H1 (cell line): ENCODE data around the gene TSR1. TPM values are rescaled to one million over a fixed set of nuclear protein-coding genes. Genes with fewer than 3 reads are reported as not detected.

Experiments
- CTCF ChIA-PET: fragments of 300-600 bp; sonication (Branson Sonifier 250); formaldehyde crosslinking; loops from one replicate; lab custom pipeline; 2021; ENCODE audit not compliant: partially characterized antibody; lab: Charles Lee
- POLR2A ChIA-PET: fragments of 300-600 bp; sonication (Branson Sonifier 250); formaldehyde crosslinking; loops from one replicate; lab custom pipeline; 2021; ENCODE audit warnings: inconsistent platforms; ENCODE audit not compliant: partially characterized antibody; lab: Charles Lee
- DNase-seq, 2 experiments: peaks; one replicate each; pipeline versions ENCODE4 v3.0.0 to v3.0.0-alpha.2; 2010 to 2022; ENCODE audit warnings: low spot score in 2 of 2, low read depth in 1 of 2, mixed read lengths in 1 of 2
- FAIRE-seq: peaks from 2 replicates; lab custom pipeline; 2011; peaks lifted over from hg19 to GRCh38; lab: Jason Lieb, UNC
- H2AFZ ChIP-seq: 2 replicates; pipeline ENCODE4 v1.8.1; 2012; ENCODE audit warnings: low read length, inconsistent platforms
- H2AK5ac ChIP-seq: 2 replicates; pipeline ENCODE4 v1.6.1; 2013; ENCODE audit warnings: low read depth, low read length
- H2BK120ac ChIP-seq: replicated peaks from 2 replicates; pipeline ENCODE3; 2013; ENCODE audit warnings: low read depth, low read length, inconsistent platforms
- H2BK12ac ChIP-seq: 2 replicates; pipeline ENCODE4 v1.6.1; 2013; ENCODE audit warnings: low read depth, low read length
- H2BK15ac ChIP-seq: 2 replicates; pipeline ENCODE4 v1.6.1; 2013; ENCODE audit warnings: low read length
- H2BK20ac ChIP-seq: 2 replicates; pipeline ENCODE4 v1.6.1; 2013; ENCODE audit warnings: low read length
- H2BK5ac ChIP-seq: 2 replicates; pipeline ENCODE4 v1.6.1; 2013; ENCODE audit warnings: low read depth, low read length
- H3K14ac ChIP-seq: 2 replicates; pipeline ENCODE4 v1.6.1; 2013; ENCODE audit warnings: inconsistent platforms; ENCODE audit not compliant: insufficient read length
- H3K18ac ChIP-seq: 2 replicates; pipeline ENCODE4 v1.6.1; 2013; ENCODE audit warnings: low read length; ENCODE audit errors: extremely low read depth
- H3K23ac ChIP-seq: 2 replicates; pipeline ENCODE4 v1.6.1; 2013; ENCODE audit warnings: inconsistent platforms; ENCODE audit not compliant: insufficient read length
- H3K23me2 ChIP-seq: 2 replicates; pipeline ENCODE4 v1.6.1; 2013; ENCODE audit warnings: low read depth, low read length
- H3K27ac ChIP-seq: 2 replicates; pipeline ENCODE4 v1.6.1; 2011; ENCODE audit warnings: low read depth, low read length, inconsistent platforms
- H3K27me3 ChIP-seq, 4 experiments: replicated peaks in 1 of 4; 1 replicate in 1 of 4; 2 replicates in 3 of 4; pipeline versions ENCODE4 v1.6.1 to v1.8.1; 2011 to 2013; ENCODE audit warnings: low read length in 3 of 4, mild to moderate bottlenecking in 3 of 4, inconsistent platforms in 2 of 4, mixed read lengths in 2 of 4, moderate library complexity in 1 of 4; ENCODE audit not compliant: control insufficient read depth in 3 of 4, insufficient read depth in 3 of 4; ENCODE audit errors: extremely low read depth in 1 of 4
- H3K36me3 ChIP-seq, 4 experiments: 2 replicates each; pipeline versions ENCODE4 v1.6.1 to v1.8.1; 2011 to 2013; ENCODE audit warnings: mild to moderate bottlenecking in 4 of 4, low read length in 3 of 4, moderate library complexity in 2 of 4, control low read depth in 1 of 4, inconsistent platforms in 1 of 4; ENCODE audit not compliant: insufficient read depth in 4 of 4, control insufficient read depth in 2 of 4
- H3K4ac ChIP-seq: replicated peaks from 2 replicates; pipeline ENCODE3; 2013; ENCODE audit warnings: low read length, low read depth, mixed read lengths, inconsistent platforms; ENCODE audit not compliant: insufficient read length
- H3K4me1 ChIP-seq, 4 experiments: replicated peaks in 1 of 4; 1 replicate in 1 of 4; 2 replicates in 3 of 4; pipeline versions ENCODE4 v1.6.1 to v1.8.1; 2011 to 2013; ENCODE audit warnings: low read length in 3 of 4, inconsistent platforms in 2 of 4, mixed read lengths in 1 of 4; ENCODE audit not compliant: insufficient read depth in 4 of 4, control insufficient read depth in 3 of 4
- H3K4me2 ChIP-seq, 2 experiments: 2 replicates each; pipeline versions ENCODE4 v1.6.1 to v1.8.1; 2011 to 2013; ENCODE audit warnings: low read depth in 2 of 2, low read length in 2 of 2, control low read depth in 1 of 2, inconsistent platforms in 1 of 2, mild to moderate bottlenecking in 1 of 2; ENCODE audit not compliant: insufficient read depth in 1 of 2
- H3K4me3 ChIP-seq, 4 experiments: fragments of 200-600, 300-600 bp in 1 of 4; sonication (generic), shearing (Covaris generic), sonication (Bioruptor Twin) in 1 of 4; 2 replicates each; pipeline versions ENCODE4 v1.5.1 to v1.8.1; 2011 to 2016; ENCODE audit warnings: low read length in 4 of 4, low read depth in 3 of 4, control low read depth in 2 of 4, inconsistent platforms in 2 of 4, mild to moderate bottlenecking in 2 of 4, mixed read lengths in 1 of 4, moderate library complexity in 1 of 4; ENCODE audit not compliant: insufficient read depth in 2 of 4; ENCODE audit errors: extremely low read depth in 1 of 4
- H3K56ac ChIP-seq: replicated peaks from 2 replicates; pipeline ENCODE3; 2013; ENCODE audit warnings: low read depth, mild to moderate bottlenecking, mixed read lengths, low read length, inconsistent platforms; ENCODE audit not compliant: insufficient read length
- H3K79me1 ChIP-seq: 2 replicates; pipeline ENCODE4 v1.6.1; 2013; ENCODE audit warnings: low read depth, low read length, control low read depth
- H3K79me2 ChIP-seq, 2 experiments: 2 replicates each; pipeline versions ENCODE4 v1.6.1 to v1.8.1; 2012 to 2013; ENCODE audit warnings: low read length in 2 of 2, mild to moderate bottlenecking in 2 of 2, inconsistent platforms in 1 of 2; ENCODE audit not compliant: insufficient read depth in 2 of 2, control insufficient read depth in 1 of 2
- H3K9ac ChIP-seq, 4 experiments: replicated peaks in 1 of 4; 1 replicate in 1 of 4; 2 replicates in 3 of 4; pipeline versions ENCODE4 v1.6.1 to v1.8.1; 2011 to 2013; ENCODE audit warnings: low read depth in 3 of 4, low read length in 3 of 4, control low read depth in 2 of 4, mild to moderate bottlenecking in 2 of 4, moderate library complexity in 2 of 4, inconsistent platforms in 1 of 4; ENCODE audit errors: extremely low read depth in 1 of 4
- H3K9me3 ChIP-seq, 2 experiments: 2 replicates each; pipeline versions ENCODE4 v1.6.1 to v1.8.1; 2012 to 2013; ENCODE audit warnings: mild to moderate bottlenecking in 2 of 2, moderate library complexity in 2 of 2, control low read depth in 1 of 2, inconsistent platforms in 1 of 2, low read depth in 1 of 2, low read length in 1 of 2, mixed read lengths in 1 of 2; ENCODE audit not compliant: insufficient read depth in 2 of 2
- H4K20me1 ChIP-seq, 2 experiments: replicated peaks in 1 of 2; 2 replicates each; pipeline versions ENCODE3 to v1.8.1; 2011 to 2013; ENCODE audit warnings: inconsistent platforms in 2 of 2, low read length in 2 of 2, mild to moderate bottlenecking in 1 of 2; ENCODE audit not compliant: insufficient read depth in 2 of 2, control insufficient read depth in 1 of 2
- H4K5ac ChIP-seq: 2 replicates; pipeline ENCODE4 v1.6.1; 2013; ENCODE audit warnings: low read length, low read depth, mixed read lengths, inconsistent platforms; ENCODE audit not compliant: insufficient read length
- H4K8ac ChIP-seq: 2 replicates; pipeline ENCODE4 v1.8.0; 2013; ENCODE audit warnings: mild to moderate bottlenecking, moderate library complexity, low read length, inconsistent platforms; ENCODE audit not compliant: insufficient read depth; ENCODE audit errors: extremely low read depth
- H4K91ac ChIP-seq: replicated peaks from 2 replicates; pipeline ENCODE3; 2013; ENCODE audit warnings: low read length, mixed read lengths, inconsistent platforms; ENCODE audit not compliant: insufficient read length
- ASH2L ChIP-seq: fragments of 200-600, 300-600 bp; sonication (generic); IDR thresholded peaks from one replicate; pipeline ENCODE4 v1.7.1; 2017; ENCODE audit warnings: low read length
- EGR1 ChIP-seq: IDR thresholded peaks from 2 replicates; pipeline ENCODE4 v1.6.1; 2011; ENCODE audit warnings: low read depth, low read length, borderline replicate concordance
- KDM5A ChIP-seq: fragments of 200-600 bp; IDR thresholded peaks from 2 replicates; pipeline ENCODE4 v1.7.1; 2012; ENCODE audit warnings: mild to moderate bottlenecking, low read length, inconsistent platforms, mixed read lengths
- SP1 ChIP-seq: IDR thresholded peaks from 2 replicates; pipeline ENCODE4 v1.6.1; 2011; ENCODE audit warnings: low read depth, low read length
- TAF1 ChIP-seq: IDR thresholded peaks from 2 replicates; pipeline ENCODE4 v1.6.1; 2011; ENCODE audit warnings: mild to moderate bottlenecking, low read depth, low read length
- WGBS, 2 experiments: shearing (Covaris generic) in 1 of 2; methylation state at CpG; one replicate each; pipeline versions ENCODE4 v1.1.6 to v1.1.7; 2013 to 2015; ENCODE audit warnings: low lambda C conversion rate in 2 of 2, mixed read lengths in 2 of 2, inconsistent platforms in 1 of 2, low coverage in 1 of 2, missing lambda C conversion rate in 1 of 2; ENCODE audit not compliant: insufficient replicate concordance in 2 of 2, insufficient coverage in 1 of 2, insufficient read length in 1 of 2; ENCODE audit errors: extremely low coverage in 1 of 2, missing lambda C conversion rate in 1 of 2; 5-methylcytosine and 5-hydroxymethylcytosine counted together
- polyA plus RNA-seq, 7 experiments: library from polyadenylated mRNA; depleted of rRNA in 3 of 7; stranded (reverse) in 5 of 7; unstranded in 2 of 7; fragments of >200 nt in 5 of 7; fragments of 200-250 nt in 2 of 7; gene quantifications; 1 replicate in 5 of 7; 2 replicates in 1 of 7; 4 replicates in 1 of 7; pipeline versions ENCODE4 v1.2.1 to v1.2.3, GENCODE V29; 2011 to 2013; ENCODE audit warnings: missing spikeins in 2 of 7, mixed read lengths in 2 of 7
- total RNA-seq: library from RNA; stranded (reverse); fragmentation: NEBNext Ultra II Directional; extraction: Animal tissue kit (Norgen Biotek cat#: 25700); gene quantifications from 2 replicates; pipeline ENCODE4 v1.2.1, GENCODE V29; 2021

TSR1 gene
- total and polyA plus RNA-seq, 2 of the 8 experiments (the other 6 are each of a cell fraction or from before 2014, with no cell fraction given) = 14.5 to 69.7 TPM

GRCh38 chr17:2297023-2297422 lies 39.2 kb downstream of the TSR1 start:
- H3K4ac ChIP-seq = no peak overlapping the region
- H3K9ac ChIP-seq = no peak overlapping the region
- 95% methylated on average over 5 of the region's 5 CpGs; no CpG with 5 or more reads in 1 of the 2 experiments for WGBS, 2 experiments
- no peak overlapping the region for H2BK120ac ChIP-seq
- H2BK12ac ChIP-seq = no peak overlapping the region
- no peak overlapping the region for H3K18ac ChIP-seq
- no peaks in the 10 kb centered on the region for H3K4me1 ChIP-seq
- no peak overlapping the region for H2BK20ac ChIP-seq
- H3K56ac ChIP-seq = no peak overlapping the region
- no peak overlapping the region for H2AFZ ChIP-seq
- no peak overlapping the region for H3K27ac ChIP-seq
- peaks cover 6% of the 10 kb centered on the region; the same call in 1 of the 2 replicates for H3K79me1 ChIP-seq
- H4K8ac ChIP-seq = no peak overlapping the region
- H4K5ac ChIP-seq = no peak overlapping the region
- no peak overlapping the region for H2AK5ac ChIP-seq
- H3K4me3 ChIP-seq = no peak overlapping the region
- no peak overlapping the region for H2BK15ac ChIP-seq
- no peak overlapping the region for H2BK5ac ChIP-seq
- ChIA-PET POLR2A (no interaction called here), CTCF (interaction anchor here (1.3 kb wide), 1 partner anchor 14 kb away, joined by 5 read pairs; no protein-coding TSS in a partner anchor)
- H3K27me3 ChIP-seq = no peaks in the 10 kb centered on the region
- H3K9me3 ChIP-seq = no peaks in the 10 kb centered on the region
- peaks cover 2% of the 10 kb centered on the region; the same call in 1 of the 2 replicates for H3K23me2 ChIP-seq
- H4K20me1 ChIP-seq = peaks cover 8 to 11% of the 10 kb centered on the region in 2 experiments
- peaks cover 11 to 44% (median 24%) of the 10 kb centered on the region in 4 experiments; a peak in 7 of 8 replicates for H3K36me3 ChIP-seq
- no peak overlapping the region for H3K23ac ChIP-seq
- no peak overlapping the region for H3K14ac ChIP-seq
- no peak overlapping the region for H3K4me2 ChIP-seq
- FAIRE-seq (no peak), DNase-seq (no peak)
- peaks cover 0 to 14% of the 10 kb centered on the region in 2 experiments; a peak in 3 of 4 replicates for H3K79me2 ChIP-seq
- no peak overlapping the region for H4K91ac ChIP-seq
- TF ChIP-seq EGR1 = no peak
- TF ChIP-seq TAF1 = no peak
- TF ChIP-seq KDM5A = no peak
- TF ChIP-seq SP1 = no peak
- no peak for TF ChIP-seq ASH2L
- TF ChIP-seq, all 59 proteins: peak for 0
